OCI-LY3 (cell line): ENCODE results near the gene PFDN1.

Source experiments
- EZH2phosphoT487 ChIP-seq: fragments of 200-600 bp; shearing (Covaris generic); IDR thresholded peaks from 2 replicates; pipeline ENCODE4 v1.6.1; 2018; ENCODE audit warnings: antibody characterized with exemption, mixed run types, low read depth
- TF ChIP-seq, protein P1 (sequence below): fragments of 200-600, 300-600 bp; sonication (generic); IDR thresholded peaks from 2 replicates; pipeline ENCODE4 v1.5.1; 2014; ENCODE audit warnings: antibody characterized with exemption, low read length, low read depth

DNA sequence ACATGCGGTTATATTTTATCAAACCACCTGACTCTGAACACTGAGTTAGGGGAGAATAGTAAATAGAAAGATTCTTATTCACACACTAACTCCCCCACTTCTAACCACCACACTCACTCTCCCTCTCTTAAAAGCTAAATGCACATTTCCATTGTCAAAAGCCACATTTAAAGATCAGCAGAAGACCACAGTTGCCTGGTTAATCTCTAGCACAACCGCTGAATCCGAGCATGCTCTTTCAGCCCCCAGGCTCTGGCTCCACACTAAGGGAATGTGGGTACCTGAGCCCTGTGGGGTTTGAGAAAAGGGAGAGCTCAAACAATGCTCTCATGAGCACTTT lies 35.7 kb downstream of the PFDN1 start:
- TF ChIP-seq, protein P1, sequence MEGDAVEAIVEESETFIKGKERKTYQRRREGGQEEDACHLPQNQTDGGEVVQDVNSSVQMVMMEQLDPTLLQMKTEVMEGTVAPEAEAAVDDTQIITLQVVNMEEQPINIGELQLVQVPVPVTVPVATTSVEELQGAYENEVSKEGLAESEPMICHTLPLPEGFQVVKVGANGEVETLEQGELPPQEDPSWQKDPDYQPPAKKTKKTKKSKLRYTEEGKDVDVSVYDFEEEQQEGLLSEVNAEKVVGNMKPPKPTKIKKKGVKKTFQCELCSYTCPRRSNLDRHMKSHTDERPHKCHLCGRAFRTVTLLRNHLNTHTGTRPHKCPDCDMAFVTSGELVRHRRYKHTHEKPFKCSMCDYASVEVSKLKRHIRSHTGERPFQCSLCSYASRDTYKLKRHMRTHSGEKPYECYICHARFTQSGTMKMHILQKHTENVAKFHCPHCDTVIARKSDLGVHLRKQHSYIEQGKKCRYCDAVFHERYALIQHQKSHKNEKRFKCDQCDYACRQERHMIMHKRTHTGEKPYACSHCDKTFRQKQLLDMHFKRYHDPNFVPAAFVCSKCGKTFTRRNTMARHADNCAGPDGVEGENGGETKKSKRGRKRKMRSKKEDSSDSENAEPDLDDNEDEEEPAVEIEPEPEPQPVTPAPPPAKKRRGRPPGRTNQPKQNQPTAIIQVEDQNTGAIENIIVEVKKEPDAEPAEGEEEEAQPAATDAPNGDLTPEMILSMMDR, result no peak
- no peak for TF ChIP-seq EZH2phosphoT487
